Measurements from ENCODE around the gene BDH1.

DNA sequence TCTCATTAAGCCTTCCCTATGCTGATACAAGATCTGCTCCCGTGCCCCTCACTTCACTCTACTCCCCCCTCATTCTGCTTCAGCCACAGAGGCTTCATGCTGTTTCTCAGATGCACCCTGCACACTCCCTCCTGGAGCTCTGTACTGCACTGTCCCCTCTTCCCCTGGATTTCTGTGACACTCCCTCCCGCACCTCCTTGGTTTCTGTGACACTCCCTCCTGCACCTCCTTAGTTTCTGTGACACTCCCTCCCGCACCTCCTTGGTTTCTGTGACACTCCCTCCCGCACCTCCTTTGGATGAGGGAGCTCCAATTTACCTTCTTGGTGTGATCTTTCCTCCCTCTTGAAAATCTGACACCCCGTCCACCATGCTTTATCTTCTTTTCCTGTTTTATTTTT, 28.2 kb downstream of the BDH1 start:
- TF ChIP-seq, protein P1, sequence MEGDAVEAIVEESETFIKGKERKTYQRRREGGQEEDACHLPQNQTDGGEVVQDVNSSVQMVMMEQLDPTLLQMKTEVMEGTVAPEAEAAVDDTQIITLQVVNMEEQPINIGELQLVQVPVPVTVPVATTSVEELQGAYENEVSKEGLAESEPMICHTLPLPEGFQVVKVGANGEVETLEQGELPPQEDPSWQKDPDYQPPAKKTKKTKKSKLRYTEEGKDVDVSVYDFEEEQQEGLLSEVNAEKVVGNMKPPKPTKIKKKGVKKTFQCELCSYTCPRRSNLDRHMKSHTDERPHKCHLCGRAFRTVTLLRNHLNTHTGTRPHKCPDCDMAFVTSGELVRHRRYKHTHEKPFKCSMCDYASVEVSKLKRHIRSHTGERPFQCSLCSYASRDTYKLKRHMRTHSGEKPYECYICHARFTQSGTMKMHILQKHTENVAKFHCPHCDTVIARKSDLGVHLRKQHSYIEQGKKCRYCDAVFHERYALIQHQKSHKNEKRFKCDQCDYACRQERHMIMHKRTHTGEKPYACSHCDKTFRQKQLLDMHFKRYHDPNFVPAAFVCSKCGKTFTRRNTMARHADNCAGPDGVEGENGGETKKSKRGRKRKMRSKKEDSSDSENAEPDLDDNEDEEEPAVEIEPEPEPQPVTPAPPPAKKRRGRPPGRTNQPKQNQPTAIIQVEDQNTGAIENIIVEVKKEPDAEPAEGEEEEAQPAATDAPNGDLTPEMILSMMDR (IDR thresholded peaks at IDR 0.05), result no peak
- TF ChIP-seq EP300 (IDR thresholded peaks at IDR 0.05; ENCODE audit: low read depth), result no peak
